Activated naive CD8-positive, alpha-beta T cell treated with anti-CD3 and anti-CD28 coated beads for 36 hours (primary cell): ENCODE data around the gene EMX2. TPM values are rescaled to one million over a fixed set of nuclear protein-coding genes. Genes with fewer than 3 reads are reported as not detected.
A peak's percentile ranks its signal among the peaks of the same experiment; 100 is the strongest.

ENCODE experiments used
- DNase-seq: peaks from one replicate; pipeline ENCODE4 v3.0.0; 2021
- H3K27ac Mint-ChIP-seq: one replicate; pipeline ENCODE4 v1.8.0; 2022; ENCODE audit warnings: mild to moderate bottlenecking, moderate library complexity, mixed read lengths
- H3K27me3 Mint-ChIP-seq: one replicate; pipeline ENCODE4 v1.8.0; 2022; ENCODE audit warnings: mild to moderate bottlenecking, mixed read lengths
- H3K36me3 Mint-ChIP-seq: one replicate; pipeline ENCODE4 v1.8.0; 2021; ENCODE audit warnings: mild to moderate bottlenecking, mixed read lengths
- H3K4me1 Mint-ChIP-seq: one replicate; pipeline ENCODE4 v1.8.0; 2021; ENCODE audit warnings: mixed read lengths
- H3K4me3 Mint-ChIP-seq: one replicate; pipeline ENCODE4 v1.8.0; 2022; ENCODE audit warnings: mild to moderate bottlenecking, moderate library complexity, mixed read lengths
- H3K9me3 Mint-ChIP-seq: one replicate; pipeline ENCODE4 v1.8.0; 2022; ENCODE audit warnings: mixed read lengths
- total RNA-seq, 2 experiments: library from RNA; stranded (reverse); gene quantifications; one replicate each; pipeline ENCODE4 v1.2.3, GENCODE V29; 2021

Gene EMX2
- total RNA-seq, 2 experiments from 2014 or later: not detected

DNA sequence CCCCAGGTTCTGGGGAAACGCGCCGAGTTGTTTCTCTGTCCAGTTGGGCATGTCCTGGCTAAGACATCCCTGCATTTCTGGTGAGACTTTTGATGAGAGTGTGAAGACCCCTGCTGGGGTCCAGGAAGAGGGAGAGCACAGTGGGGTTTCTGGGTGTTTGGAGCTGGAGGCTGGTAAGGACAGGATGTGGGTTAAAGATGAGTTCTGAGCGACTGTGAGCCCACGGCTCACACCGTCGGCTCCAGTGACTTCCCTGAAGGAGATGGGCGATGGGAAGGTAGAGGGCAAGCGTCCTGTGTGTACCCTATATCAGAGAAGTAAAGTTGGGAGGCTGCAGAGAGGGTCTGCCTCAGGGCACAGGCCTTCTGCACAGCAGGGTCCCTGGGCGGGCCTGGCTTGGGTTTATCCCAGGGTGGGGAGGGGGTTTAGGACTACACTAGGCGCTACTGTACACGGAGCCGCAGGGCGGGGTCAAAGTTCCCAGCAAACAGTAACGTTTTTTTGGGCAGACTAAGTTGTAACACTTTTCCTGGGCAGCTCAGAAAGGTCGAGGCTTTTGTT lies 3.6 kb downstream of the EMX2 start:
- DNase-seq: no peak
- H3K27ac Mint-ChIP-seq: no peak overlapping the region
- H3K4me3 Mint-ChIP-seq: no peak overlapping the region
- H3K9me3 Mint-ChIP-seq: no peaks in the 10 kb centered on the region
- peaks cover 95% of the 10 kb centered on the region for H3K27me3 Mint-ChIP-seq
- H3K36me3 Mint-ChIP-seq: no peaks in the 10 kb centered on the region
- peaks cover 27% of the 10 kb centered on the region for H3K4me1 Mint-ChIP-seq

DNA sequence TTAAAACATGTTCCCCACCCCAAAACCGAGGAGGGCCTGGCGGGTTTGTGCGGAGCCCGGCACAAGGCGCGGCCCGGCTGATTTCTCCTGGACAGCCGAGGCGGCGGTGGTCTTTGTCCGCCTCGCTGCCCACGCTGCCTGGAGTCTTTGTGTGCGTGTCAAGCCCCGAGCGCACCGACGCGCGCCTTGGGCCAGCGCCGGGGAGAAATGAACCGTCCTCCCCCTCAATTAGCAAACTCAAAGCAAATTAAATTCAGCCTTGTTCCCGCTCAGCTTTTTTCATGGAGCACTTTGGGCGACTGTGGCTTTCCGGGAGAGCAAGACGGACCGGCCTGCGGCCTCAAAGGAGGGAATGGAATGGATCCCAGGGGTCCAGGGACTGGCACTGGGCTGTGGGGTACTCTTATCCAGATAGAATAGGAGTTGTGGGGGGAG lies 4.1 kb downstream of the EMX2 start:
- DNase-seq: no peak

DNA sequence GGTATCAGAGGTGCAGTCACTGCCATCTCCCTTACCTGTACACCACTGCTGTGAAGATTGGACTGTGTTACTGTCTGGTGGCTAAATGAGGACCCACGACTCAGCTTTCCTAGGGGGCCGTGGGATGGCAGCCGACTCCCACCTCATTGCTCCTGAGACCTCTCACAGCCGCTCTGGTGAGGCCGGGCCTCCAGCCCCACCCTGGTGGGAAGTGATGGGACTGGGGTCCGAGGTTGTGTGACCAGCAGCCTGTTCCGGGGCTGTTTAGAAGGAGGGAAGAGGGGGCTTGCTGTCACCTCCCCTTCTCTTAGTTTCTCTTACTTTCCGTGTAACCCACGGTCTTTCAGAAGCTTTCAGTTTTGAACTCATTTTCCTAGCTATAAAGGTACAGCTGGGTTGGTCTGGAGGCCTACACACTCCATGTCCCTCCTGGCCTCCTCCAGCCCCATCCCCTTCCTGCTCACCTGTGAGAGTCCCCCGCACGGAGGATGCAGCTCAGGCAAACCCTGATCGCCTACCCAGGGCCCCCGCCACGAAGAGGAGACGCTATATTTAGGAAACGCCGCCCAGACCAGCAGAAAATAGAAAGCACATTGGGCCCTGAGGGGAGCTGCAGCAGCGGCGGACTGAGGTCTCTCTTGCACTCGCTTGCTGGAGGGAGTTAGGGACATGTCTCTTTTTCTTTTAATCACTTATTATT lies 4.6 kb downstream of the EMX2 start:
- Mint-ChIP-seq H3K4me1 (peaks cover 25% of the 10 kb centered on the region), H3K27ac (no peak overlapping the region), H3K36me3 (no peaks in the 10 kb centered on the region), H3K27me3 (peaks cover 95% of the 10 kb centered on the region), H3K9me3 (no peaks in the 10 kb centered on the region), H3K4me3 (no peak overlapping the region)
- DNase-seq: no peak

More for the DNA sequence above, 4.1 kb downstream of the EMX2 start:
- Mint-ChIP-seq H3K36me3 (no peaks in the 10 kb centered on the region), H3K9me3 (no peaks in the 10 kb centered on the region), H3K4me1 (peaks cover 26% of the 10 kb centered on the region), H3K27ac (no peak overlapping the region), H3K4me3 (no peak overlapping the region), H3K27me3 (peaks cover 95% of the 10 kb centered on the region)

DNA sequence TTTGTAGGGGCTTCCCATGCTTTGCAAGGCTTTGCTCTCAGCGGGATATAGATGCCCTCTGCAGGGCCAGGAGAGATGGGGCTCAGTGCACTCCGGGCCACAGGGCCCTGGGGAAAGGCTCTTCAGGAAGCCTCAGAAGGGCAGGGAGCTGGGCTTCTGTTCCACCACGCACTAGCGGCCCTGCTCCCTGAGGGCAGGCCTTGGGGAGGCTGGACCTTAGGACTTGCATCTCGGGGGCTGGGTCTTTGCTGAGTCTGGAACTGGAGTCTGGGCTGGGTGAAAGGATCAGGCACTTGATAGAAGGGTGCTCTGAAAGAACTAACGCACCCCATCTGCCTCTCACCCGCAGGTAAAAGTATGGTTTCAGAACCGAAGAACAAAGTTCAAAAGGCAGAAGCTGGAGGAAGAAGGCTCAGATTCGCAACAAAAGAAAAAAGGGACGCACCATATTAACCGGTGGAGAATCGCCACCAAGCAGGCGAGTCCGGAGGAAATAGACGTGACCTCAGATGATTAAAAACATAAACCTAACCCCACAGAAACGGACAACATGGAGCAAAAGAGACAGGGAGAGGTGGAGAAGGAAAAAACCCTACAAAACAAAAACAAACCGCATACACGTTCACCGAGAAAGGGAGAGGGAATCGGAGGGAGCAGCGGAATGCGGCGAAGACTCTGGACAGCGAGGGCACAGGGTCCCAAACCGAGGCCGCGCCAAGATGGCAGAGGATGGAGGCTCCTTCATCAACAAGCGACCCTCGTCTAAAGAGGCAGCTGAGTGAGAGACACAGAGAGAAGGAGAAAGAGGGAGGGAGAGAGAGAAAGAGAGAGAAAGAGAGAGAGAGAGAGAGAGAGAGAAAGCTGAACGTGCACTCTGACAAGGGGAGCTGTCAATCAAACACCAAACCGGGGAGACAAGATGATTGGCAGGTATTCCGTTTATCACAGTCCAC lies 5.4 kb downstream of the EMX2 start:
- Mint-ChIP-seq H3K27me3 (peaks cover 96% of the 10 kb centered on the region), H3K9me3 (no peaks in the 10 kb centered on the region), H3K4me1 (peaks cover 28% of the 10 kb centered on the region), H3K4me3 (no peak overlapping the region), H3K27ac (no peak overlapping the region), H3K36me3 (no peaks in the 10 kb centered on the region)
- no peak for DNase-seq

DNA sequence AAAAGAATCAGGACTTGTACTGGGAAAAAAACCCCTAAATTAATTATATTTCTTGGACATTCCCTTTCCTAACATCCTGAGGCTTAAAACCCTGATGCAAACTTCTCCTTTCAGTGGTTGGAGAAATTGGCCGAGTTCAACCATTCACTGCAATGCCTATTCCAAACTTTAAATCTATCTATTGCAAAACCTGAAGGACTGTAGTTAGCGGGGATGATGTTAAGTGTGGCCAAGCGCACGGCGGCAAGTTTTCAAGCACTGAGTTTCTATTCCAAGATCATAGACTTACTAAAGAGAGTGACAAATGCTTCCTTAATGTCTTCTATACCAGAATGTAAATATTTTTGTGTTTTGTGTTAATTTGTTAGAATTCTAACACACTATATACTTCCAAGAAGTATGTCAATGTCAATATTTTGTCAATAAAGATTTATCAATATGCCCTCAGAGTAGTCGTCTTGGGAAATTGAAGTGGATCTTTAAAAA lies 6.6 kb downstream of the EMX2 start:
- Mint-ChIP-seq H3K4me1 (peaks cover 30% of the 10 kb centered on the region), H3K27me3 (peaks cover 96% of the 10 kb centered on the region), H3K9me3 (no peaks in the 10 kb centered on the region), H3K36me3 (peaks cover 2% of the 10 kb centered on the region), H3K4me3 (no peak overlapping the region), H3K27ac (no peak overlapping the region)
- no peak for DNase-seq

DNA sequence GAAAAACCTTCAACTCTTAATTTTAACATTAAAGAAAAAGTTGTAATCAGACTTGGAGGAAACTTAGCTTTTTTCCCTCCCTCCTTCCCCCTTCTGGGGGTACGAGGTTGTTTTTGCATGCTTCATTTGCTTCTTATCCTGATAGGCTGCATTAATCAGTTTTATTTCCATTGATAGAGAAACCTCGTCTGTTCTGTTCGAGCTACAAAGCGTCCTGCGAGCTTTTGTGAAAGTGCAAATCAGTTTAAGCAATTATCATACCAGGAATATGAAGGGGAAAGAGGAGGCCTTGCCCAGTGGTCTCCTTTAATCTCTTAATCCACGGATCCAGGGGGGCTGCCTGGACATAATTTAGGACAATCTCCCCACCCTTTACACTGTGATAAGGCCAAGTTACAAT lies 7.5 kb downstream of the EMX2 start:
- no peaks in the 10 kb centered on the region for H3K9me3 Mint-ChIP-seq
- H3K4me1 Mint-ChIP-seq: peaks cover 25% of the 10 kb centered on the region
- H3K36me3 Mint-ChIP-seq: peaks cover 2% of the 10 kb centered on the region
- no peak for DNase-seq
- no peak overlapping the region for H3K27ac Mint-ChIP-seq
- H3K4me3 Mint-ChIP-seq: no peak overlapping the region
- H3K27me3 Mint-ChIP-seq: peaks cover 96% of the 10 kb centered on the region

DNA sequence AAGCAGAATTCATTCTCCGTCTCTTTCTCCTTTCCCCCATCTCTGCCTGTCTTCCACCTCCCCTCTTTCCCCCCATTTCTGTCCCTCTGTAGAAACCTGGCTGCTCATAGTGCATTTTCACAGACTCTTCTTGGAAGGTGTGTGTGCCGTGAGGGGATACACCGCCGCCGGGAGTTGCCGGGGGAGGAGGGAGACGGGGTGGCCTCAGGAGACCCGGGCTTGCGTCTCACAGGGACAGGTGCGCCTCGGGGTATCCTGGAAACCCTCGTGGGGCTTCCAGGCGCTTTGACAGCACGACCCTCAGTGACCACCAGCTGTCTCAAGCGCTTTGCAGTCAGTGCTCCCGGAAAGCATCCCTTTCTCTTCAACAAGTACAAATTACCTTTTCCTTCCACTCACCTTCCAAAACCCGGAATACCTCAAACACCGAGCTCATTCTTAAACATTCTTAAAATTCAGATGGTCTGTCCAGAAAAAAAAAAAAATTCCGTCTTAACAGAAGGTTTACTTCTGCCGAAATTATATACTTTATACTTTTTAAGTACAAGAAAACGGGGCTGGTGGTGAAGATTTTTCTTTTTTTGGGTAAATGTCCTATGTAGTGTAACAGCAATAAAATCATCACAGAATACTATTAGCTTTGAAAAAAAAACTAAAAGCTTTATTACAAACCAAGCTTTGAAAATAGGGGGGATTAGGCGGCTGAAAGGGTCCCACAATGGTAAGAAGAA lies 8.2 kb downstream of the EMX2 start:
- H3K4me1 Mint-ChIP-seq: peaks cover 25% of the 10 kb centered on the region
- peaks cover 2% of the 10 kb centered on the region for H3K36me3 Mint-ChIP-seq
- H3K4me3 Mint-ChIP-seq: no peak overlapping the region
- H3K27ac Mint-ChIP-seq: no peak overlapping the region
- no peak for DNase-seq
- peaks cover 98% of the 10 kb centered on the region for H3K27me3 Mint-ChIP-seq
- H3K9me3 Mint-ChIP-seq: no peaks in the 10 kb centered on the region

DNA sequence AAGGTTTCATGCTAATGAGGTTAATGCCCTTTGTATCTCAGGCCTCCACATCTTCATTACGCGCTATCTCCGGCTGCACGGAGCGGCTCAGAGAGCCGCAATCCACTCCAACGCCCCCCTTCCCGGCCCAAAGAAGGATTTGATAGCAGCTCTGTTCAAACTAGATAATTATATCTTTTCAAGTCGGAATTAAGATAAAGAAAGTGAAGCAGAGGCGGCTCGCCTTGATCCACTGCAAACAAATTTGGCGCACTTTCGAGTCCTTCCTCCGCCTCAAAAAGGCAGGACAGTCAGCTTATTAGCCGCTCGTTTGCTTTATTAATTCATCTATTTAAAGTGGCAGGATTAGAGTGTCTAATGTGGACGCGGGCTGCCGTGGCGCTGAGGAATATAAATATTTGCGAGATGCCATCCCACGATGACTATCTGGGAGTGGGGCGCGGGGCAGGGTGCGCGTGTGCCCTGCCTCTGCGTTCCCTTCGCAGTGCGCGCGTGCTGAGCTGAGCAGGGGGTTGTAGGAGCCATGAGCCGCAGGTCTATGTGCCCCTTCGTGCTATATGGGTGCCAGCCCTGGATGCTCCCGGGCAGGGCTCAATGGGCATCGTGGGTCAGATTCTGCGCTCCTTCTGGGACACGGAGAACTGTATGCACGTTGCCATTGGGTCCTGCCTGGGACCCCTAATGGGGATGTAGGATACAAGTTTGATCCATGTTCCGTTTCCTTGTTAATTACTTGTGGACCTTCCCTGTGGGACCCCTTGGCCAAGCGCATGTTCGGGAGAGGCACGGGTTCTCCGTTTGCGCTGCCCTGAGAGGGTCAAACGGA lies 9.0 kb downstream of the EMX2 start:
- H3K36me3 Mint-ChIP-seq: peaks cover 2% of the 10 kb centered on the region
- no peaks in the 10 kb centered on the region for H3K9me3 Mint-ChIP-seq
- peaks cover 96% of the 10 kb centered on the region for H3K27me3 Mint-ChIP-seq
- H3K4me1 Mint-ChIP-seq: peaks cover 20% of the 10 kb centered on the region
- DNase-seq: no peak
- no peak overlapping the region for H3K27ac Mint-ChIP-seq
- no peak overlapping the region for H3K4me3 Mint-ChIP-seq

DNA sequence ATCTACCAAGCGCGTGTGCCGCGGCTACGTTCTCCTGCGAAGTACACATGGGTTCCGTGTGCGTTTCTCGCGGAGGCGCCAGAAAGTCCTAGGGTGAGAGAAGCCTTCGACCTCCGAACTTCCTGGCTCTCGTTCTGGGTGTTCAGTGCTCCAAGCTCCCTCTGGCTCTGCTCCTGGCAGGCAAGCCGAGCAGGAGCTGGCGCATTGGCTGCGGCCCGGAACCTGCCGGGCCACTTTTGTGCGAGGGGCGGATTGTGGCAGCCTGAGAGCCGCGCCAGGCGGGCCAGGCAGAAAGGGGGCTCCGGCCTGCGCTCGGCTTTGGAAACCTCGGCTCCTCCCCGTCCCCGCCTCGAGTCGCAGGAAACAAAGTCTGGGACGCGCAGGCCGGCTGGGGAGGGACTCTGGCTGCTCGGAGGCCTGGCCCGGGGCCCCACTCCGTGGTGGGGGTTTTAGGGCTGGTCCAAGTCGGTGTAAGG lies 9.6 kb downstream of the EMX2 start:
- Mint-ChIP-seq H3K4me1 (peaks cover 18% of the 10 kb centered on the region), H3K27me3 (peaks cover 90% of the 10 kb centered on the region), H3K9me3 (no peaks in the 10 kb centered on the region), H3K4me3 (no peak overlapping the region), H3K27ac (no peak overlapping the region), H3K36me3 (peaks cover 2% of the 10 kb centered on the region)
- DNase-seq: no peak

DNA sequence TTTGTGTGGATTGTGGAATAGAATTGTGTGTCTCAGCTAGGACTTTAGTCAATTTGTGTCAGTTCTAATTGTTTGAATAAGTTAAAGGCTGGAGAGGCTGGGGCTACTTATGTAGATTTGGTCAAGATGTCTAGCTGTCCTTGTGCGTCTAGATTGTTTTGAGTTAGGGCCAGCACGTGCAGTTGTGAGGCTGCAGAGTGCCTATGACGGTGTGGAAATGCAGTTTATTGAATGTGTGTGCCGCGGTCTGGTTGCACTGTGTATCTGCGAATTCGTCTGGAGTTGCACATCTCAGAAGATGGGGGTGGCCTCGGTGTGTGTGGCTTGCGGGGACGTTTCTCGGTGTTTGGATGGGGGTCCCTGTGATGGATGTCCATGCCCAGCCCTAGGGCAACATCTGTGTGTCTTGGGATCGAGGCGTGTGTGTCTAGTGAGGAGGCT lies 10.2 kb downstream of the EMX2 start:
- H3K9me3 Mint-ChIP-seq: no peaks in the 10 kb centered on the region
- H3K36me3 Mint-ChIP-seq: peaks cover 2% of the 10 kb centered on the region
- H3K27ac Mint-ChIP-seq: no peak overlapping the region
- no peak overlapping the region for H3K4me3 Mint-ChIP-seq
- H3K27me3 Mint-ChIP-seq: peaks cover 84% of the 10 kb centered on the region
- DNase-seq: no peak
- peaks cover 16% of the 10 kb centered on the region for H3K4me1 Mint-ChIP-seq

DNA sequence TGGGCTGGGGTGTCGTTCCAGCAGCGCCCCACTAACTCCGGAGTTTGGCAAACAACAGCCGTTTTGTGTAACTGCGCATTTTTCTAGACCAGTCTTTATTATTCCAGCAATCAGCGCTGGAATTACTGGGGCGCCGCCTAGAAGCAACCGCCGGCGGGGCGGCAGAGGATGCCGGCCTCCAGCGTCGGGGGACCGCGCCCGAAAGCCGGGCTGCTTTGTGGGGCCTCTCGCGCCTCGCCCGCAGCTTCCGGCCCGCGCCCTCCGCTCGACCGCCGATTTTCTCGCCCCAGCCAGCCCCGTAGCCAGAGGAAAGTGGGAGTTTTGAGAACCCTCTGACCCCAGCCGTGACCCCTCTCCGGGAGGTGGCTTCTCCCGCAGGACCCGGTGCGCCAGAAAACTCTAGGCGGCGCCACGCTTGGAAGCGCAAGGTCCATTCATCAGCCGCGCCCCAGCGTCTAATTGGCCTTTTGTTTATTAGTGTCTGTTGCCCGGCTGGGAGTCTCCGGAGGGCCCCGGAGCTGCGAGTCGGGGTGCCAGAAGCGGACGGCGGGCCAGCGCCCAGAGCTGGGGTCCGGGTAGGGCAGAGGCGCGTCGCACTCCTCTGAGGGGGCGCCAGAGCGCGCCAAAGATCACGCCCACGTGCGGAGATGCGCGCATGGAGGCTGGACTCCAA lies 10.7 kb downstream of the EMX2 start:
- no peak for DNase-seq
- H3K36me3 Mint-ChIP-seq: peaks cover 2% of the 10 kb centered on the region
- peaks cover 79% of the 10 kb centered on the region for H3K27me3 Mint-ChIP-seq
- H3K27ac Mint-ChIP-seq: no peak overlapping the region
- peaks cover 11% of the 10 kb centered on the region for H3K4me1 Mint-ChIP-seq
- H3K4me3 Mint-ChIP-seq: no peak overlapping the region
- no peaks in the 10 kb centered on the region for H3K9me3 Mint-ChIP-seq

DNA sequence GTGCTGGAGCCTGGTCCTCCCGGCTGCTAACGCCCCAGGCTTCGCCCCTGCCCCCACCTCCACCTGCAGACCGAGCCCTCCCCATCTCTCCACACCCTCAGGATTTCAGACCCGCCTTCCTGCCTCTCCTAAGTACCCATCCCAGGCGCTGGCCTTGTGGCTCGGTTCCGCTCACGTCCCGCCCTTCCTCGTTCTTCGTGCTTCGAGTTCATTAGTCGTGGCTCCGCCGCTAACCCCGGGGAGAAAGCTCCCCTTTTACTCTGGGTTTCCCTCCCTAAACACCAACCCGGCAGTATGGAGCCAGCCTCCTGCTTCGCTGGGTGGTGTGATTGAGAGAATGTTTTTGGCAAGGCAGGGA lies 11.2 kb downstream of the EMX2 start:
- no peaks in the 10 kb centered on the region for H3K9me3 Mint-ChIP-seq
- no peak overlapping the region for H3K4me3 Mint-ChIP-seq
- DNase-seq: no peak
- H3K27ac Mint-ChIP-seq: peak overlapping the region; percentile 42
- H3K4me1 Mint-ChIP-seq: peaks cover 10% of the 10 kb centered on the region
- H3K36me3 Mint-ChIP-seq: peaks cover 2% of the 10 kb centered on the region
- H3K27me3 Mint-ChIP-seq: peaks cover 74% of the 10 kb centered on the region

DNA sequence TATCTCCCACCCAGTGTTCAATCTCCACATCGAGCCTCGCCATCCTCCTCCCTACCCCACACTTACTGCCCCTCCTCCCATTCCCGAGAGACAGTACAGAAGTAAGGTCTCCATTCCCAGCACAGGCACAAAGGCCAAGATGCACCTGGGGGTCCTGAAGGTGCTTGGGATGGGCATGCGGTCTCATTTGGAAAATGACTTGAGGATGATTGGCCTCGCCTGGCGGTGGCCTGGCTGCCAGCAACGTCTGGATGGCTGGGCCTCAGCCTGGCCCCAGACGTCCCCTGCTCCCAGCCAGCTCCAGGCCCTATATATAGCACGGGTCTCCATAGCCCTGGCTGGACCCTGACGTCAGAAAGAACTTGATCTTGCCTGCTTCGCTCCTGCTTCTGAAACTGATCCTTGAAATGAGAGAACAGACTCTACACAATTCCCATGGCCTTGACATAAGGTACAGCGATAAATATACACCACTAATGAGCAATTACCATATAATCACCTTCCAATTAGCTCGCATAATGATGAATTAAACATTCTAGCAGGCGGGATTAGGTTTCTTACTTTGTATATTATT lies 11.8 kb downstream of the EMX2 start:
- H3K4me1 Mint-ChIP-seq: peaks cover 10% of the 10 kb centered on the region
- H3K9me3 Mint-ChIP-seq: no peaks in the 10 kb centered on the region
- no peak for DNase-seq
- H3K4me3 Mint-ChIP-seq: no peak overlapping the region
- H3K36me3 Mint-ChIP-seq: peaks cover 2% of the 10 kb centered on the region
- peaks cover 68% of the 10 kb centered on the region for H3K27me3 Mint-ChIP-seq
- no peak overlapping the region for H3K27ac Mint-ChIP-seq
